HG02642 (cell line): ENCODE measurements around the gene TMEM43.
"Not testable (repeated sequence)": the region's sequence is repeated elsewhere in the genome, so short reads cannot be mapped to it uniquely, and the experiment has no call there.

Source experiments
- ATAC-seq: cut with Tn5 transposase; IDR thresholded peaks from one replicate; pipeline ENCODE4 v1.9.1; 2021; ENCODE audit warnings: mild to moderate bottlenecking; ENCODE audit not compliant: unreplicated experiment, poor library complexity

The TMEM43 gene

DNA sequence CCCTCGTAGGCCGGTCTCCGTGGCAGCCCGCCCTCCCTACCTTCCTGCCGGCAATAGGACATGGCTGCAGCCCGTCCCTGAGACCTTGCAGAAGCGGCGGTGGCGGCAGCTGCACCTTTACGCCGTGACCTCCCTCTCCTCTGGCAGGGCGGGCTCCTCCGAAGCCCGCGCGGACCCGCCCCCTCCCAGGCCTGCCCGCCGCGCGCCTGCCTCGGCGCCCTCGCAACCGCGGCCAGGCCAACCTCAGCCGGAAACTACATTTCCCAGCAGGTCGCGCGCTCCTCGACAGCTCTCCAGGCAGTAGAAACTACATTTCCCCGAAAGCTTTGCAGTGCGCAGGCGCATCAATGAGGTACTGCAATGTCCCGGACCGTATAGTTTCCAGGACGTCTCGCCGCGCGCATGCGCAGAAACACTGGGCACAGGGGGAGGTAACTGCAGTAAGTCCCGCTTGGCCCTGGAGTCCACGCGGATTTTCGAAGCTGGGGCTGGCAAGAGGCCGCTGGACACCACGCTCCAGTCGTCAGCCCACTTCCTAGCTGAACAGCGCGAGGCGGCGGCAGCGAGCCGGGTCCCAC, at the start of gene TMEM43, which contains the start of gene CHCHD4:
TMEM43 (plus strand) TSS at position 438 of the 578 bp plus-strand sequence. CDS start 142 bp downstream, outside the sequence.
CHCHD4 (minus strand) TSS at position 256 of the 578 bp plus-strand sequence; CDS start at position 62, 194 bp downstream.
- peak; percentile 89 for ATAC-seq

- not testable (repeated sequence) for ATAC-seq
Observed at GRCh38 chr3:14075233-14075632, 49.6 kb upstream of the TMEM43 start.

DNA sequence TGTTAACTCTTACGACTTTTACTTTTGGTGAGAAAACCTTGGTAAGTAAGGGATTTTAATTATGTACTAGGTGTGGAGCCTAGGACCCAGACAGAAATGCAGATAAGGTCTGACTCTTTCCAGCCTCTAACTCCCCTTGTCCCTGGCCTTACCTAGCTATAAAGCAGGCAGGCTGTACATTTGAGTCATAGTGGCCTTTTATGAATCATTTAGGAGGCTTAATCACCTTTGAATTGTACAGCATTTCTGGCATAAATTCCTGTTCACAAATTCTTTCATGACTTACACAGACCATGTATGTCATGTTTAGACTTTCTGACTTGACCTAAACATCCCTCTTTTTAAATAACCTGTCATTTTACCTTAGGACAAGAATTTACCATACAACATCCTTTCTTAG, 47.5 kb upstream of the TMEM43 start:
- ATAC-seq = no peak

DNA sequence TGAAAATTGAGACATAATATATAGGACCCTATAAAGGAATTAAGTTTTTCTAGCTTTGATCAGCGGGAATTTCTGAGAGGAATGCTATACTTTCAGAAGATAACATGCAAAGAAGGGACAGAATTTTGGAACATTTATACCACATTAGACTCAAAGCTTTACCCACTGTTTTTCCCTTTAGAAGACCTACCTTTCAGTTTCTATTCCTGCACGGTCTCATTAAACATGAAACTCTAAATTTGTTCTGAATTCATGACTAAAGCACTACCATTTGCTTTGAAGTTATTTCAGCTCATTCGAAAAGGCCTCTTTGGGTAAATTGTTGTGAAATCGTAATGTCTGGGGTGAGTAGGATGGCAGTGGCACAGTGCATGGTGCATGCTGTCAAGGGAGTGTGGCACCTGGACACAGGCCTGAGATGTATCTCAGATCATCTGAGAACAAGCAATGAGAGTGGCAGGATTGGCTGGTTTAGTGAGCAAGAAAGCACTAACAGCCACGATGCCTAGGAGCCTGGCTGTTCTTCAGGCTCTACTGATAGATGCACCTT, 42.7 kb upstream of the TMEM43 start:
- ATAC-seq = no peak

DNA sequence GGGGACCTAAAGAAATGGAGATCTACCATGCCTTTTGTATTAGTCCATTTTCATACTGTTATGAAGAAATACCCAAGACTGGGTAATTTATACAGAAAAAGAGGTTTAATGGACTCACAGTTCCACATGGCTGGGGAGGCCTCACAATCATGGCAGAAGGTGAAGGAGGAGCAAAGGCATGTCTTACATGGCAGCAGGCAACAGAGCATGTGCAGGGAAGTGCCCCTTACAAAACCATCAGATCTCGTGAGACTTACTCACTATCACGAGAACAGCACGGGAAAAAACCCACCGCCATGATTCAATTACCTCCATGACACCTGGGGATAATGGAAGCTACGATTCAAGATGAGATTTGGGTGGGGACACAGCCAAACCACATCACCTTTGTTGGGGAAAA, 37.4 kb upstream of the TMEM43 start:
- not testable (repeated sequence) for ATAC-seq

- ATAC-seq = not testable (repeated sequence)
Observed at GRCh38 chr3:14091959-14092358, 32.9 kb upstream of the TMEM43 start.

DNA sequence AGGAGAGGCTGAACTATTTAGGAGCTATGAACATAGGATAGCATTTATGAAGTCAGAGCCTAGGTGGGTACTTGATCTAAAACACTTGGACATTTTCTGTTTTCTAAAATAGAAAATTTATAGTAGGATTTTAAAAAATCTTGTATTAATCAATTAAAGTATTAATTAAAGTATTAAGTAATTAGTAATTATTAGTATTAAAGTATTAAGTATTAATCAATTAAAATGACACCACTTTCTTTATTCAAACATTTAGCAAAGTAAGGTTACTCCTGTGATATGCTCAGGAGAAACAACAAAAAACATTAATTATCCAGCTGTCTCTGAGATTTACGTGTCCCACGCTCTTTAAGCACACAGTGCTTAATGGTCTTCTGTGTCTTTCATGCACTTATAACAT, 32.4 kb upstream of the TMEM43 start:
- no peak for ATAC-seq

- ATAC-seq = no peak
Observed at GRCh38 chr3:14093831-14094230, 31.0 kb upstream of the TMEM43 start.

GRCh38 chr3:14096742-14097141, 28.1 kb upstream of the TMEM43 start:
- ATAC-seq = no peak

- no peak for ATAC-seq
Observed at GRCh38 chr3:14097616-14098391, 27.0 kb upstream of the TMEM43 start.

DNA sequence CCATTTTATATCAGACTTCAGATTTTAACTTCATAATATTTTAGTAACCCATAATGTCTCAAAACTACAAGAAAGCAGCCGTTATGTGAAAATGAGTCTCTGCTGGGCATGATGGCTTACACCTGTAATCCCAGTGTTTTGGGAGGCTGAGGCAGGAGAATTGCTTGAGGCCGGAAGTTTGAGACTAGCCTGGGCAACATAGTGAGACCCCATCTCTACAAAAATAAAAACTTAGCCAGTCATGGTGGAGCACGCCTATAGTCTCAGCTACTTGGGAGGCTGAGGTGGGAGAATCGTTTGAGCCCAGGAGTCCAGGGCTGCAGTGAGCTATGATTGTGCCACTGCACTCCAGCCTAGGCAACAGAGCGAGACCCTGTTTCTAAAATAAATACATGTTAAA, 15.0 kb upstream of the TMEM43 start:
- not testable (repeated sequence) for ATAC-seq

DNA sequence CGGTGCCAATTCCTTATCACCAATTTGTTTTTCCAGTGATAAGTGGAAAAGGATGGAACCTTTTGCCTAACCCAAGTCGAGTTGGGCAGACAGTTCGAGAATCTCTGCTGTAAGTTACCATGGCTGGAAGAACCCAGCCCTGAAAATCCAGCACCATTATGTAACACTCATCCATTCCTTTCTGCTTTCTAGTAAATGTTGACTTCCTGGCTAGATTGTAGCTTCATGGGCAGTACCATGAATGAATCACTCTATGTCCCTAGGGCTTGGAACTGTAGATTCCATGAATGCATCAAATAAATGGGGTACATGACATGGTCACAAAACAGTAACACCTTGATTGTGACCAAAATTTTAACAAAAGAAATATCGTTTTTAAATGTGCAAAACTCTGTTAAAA, 14.2 kb upstream of the TMEM43 start:
- ATAC-seq = no peak

GRCh38 chr3:14113965-14114635, 10.8 kb upstream of the TMEM43 start:
- no peak for ATAC-seq

- ATAC-seq = no peak
Observed at GRCh38 chr3:14117468-14118399, 7.1 kb upstream of the TMEM43 start.

- no peak for ATAC-seq
Observed at GRCh38 chr3:14118400-14119381, 6.2 kb upstream of the TMEM43 start.

GRCh38 chr3:14119651-14120050, 5.2 kb upstream of the TMEM43 start:
- no peak for ATAC-seq

GRCh38 chr3:14120111-14120920, 4.5 kb upstream of the TMEM43 start:
- no peak for ATAC-seq

GRCh38 chr3:14120921-14121448, 3.9 kb upstream of the TMEM43 start:
- not testable (repeated sequence) for ATAC-seq
